NK-92 (cell line): ENCODE data around the gene LMO1.

Experiments used
- DNase-seq: peaks from one replicate; lab custom pipeline; 2025; ENCODE audit not compliant: unreplicated experiment; lab: John Stamatoyannopoulos, UW

LMO1 gene

DNA sequence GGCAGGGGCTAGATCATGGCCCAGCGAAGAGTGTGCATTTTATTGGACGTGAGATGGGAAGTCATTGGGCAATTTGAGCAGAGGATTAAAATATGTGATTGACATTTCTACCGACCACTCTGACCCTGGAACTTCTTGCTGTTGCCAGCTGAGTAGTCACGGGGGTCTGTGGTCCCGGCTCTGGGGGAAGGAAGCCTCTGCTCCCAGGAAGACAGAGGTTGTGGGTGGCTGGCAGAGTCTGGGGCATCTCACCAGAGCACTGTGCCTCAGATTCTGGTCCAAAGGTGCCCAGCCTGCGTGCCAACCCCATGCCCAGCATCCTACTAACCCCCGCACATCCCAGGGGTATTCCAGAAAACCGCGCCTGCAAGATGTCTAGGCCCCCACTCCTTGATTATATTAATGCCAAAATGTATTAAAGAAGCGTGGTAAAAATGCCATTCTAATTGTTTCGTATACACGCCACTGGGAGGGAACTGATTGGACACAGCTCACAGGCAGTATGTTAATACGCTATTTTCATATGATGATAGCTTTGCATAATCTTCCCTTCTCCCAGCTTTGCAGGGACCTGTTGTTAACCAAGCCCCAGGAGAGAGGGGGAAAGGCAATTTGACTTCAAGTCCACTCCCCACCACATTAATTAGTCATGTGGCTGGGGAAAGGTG, 25.3 kb upstream of the LMO1 start:
- DNase-seq, result no peak

DNA sequence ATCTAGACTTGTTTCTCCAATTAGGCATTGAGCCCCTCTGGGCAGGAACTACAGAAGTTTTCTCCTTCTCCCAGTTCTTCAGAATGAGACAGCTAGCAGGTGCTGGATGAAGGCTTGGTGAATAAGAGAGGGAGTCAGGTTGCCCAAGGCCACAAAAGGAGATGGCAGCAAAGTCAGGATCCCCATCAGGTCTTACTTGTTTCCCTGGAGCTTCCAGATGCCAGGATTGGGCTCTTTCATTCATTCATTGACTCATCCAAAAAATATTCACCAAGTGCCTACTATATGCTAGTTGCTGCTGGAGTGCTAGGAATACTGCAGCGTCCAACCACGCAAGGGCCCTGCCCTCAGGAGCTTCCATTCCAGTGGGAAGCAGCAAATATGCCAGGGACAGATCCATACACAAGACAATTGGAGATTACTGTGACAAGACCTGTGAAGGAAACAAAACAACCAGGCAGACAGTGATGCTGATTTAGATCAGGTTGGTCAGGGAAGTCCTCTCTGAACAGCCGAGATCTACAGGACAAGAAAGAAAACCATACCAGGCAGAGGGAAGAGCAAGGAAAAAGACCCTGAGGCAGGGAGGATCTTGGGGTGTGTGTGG, 24.6 kb upstream of the LMO1 start:
- DNase-seq, result no peak

DNA sequence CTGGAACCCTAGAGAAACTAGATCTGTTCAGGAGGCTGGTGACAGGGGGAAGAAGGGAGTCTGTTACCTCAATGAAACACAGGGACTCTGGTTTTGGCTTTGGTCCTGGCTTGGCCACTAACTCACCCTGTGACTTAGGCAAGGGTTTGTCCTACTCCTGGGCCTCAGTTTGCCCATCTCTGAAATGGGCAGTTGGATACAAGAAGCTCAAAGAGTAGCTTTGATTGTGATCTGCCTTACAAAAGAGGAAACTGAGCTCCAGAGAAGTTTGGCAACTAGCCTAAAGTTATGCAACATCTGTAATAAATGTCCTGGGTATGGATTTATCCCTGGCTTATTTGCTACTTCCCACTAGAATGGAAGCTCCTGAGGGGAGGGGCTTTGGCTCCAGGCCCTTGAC, 24.0 kb upstream of the LMO1 start:
- DNase-seq, result no peak

DNA sequence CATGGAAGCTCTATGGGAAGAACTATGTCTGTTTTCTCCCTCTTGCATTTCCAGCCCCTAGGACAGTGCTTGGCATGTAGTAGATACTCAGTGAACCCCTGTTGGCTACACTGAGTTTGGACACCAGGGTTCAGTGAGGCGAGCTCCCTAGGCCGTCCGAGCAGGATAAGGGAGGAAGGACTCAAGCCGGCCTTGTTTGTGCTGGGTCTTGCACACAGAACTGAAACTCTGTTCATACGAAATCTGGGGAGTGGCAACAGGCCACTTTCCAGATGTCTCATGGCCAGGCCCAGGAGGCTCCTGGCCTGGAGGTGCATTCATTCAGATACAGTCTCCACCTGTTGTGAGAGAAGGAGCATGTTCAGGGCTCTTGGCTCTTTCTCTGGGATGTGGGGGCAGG, 23.6 kb upstream of the LMO1 start:
- DNase-seq, result no peak

DNA sequence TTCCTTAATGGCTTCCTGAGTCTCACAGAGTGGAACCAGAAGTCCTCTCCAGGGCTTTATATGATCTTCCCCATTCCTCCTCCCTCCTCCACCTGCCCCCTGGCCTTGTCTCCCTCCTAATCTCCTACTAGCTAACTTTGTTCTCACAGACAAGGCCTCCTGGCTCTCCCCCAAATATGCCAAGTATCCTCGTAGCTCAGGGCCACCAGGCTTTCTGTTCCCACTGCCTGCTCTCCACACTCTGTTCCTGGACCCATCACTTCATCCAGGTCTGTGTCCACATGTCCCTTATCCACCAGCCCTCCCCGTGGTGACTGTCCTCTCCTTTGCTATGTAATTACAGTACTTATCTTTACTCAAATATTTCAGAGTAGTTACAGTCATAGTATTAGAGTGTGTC, 23.2 kb upstream of the LMO1 start:
- DNase-seq, result no peak

DNA sequence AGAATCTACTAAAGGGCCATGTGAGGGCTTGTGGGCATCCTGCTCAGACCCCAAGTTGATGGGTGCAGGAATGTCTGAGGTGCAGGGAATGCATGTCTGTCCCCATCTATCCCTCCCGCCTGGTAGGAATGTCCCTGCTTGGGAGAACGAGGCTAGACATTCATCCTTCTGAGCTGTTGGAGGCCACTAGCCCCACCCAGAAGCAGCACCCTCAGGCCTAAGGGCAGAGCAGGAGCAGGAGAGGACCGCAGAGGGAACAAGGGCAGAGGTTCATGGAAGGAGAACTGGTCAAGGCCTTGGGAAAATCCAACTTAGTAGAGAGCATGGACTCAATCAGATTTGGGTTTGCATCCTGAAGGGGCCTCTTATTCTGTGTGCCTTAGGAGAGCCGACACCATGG, 22.1 kb upstream of the LMO1 start:
- no peak for DNase-seq

DNA sequence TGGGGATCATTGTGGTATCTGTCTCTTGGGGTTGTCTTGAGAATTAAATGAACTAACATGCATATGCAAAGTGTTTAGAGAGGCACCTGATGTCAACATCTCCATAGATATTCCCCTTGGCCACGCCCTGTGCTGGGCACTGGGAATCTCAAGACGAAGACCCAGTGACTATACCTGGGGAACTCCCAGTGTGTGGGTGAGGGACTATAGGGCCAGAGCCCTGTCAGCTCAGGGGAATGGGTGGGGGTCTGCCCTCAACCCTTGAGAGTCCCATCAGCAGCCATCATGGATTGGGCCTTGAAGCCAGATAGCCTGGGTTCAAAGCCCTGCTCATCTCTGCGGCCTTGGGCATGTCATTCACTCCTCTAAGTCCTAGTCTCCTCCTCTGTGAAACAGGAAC, 21.6 kb upstream of the LMO1 start:
- no peak for DNase-seq

DNA sequence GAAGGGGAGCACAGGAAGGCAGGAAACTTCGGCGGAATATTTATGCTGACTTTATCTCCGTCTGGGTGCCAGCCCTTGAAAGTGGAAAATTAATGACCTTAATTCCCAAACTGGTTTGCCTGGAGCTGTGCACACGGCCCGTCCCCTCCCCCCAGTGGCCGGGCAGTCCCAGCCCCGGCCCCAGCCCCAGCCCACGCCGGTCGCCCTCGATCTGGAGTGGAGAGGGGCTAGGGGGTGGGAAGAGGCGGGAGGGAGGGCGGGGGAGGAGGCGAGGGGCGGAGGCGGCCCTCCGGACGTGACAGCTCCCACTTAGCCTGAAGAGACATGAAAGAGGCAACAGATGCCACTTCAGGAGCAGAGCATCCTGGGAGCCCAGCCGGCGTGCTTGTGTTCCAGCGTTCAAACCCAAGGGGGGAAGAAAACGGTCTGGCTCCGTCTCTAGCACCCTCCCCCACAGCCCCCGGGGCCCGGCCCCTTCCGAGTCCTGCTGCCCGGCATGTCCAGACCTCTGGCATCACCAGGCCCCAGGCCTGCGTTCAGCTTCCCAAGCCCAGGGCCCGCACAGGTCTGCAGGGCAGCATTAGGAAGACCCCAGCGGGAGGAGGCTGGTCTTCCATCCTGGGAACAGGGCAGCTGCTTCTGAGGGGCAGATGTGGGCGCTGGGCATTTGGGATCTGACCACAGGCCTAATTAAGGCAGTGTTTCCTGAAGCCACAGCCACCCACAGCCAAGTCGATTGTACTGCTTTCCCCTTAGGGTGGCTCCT, 20.0 kb upstream of the LMO1 start:
- DNase-seq, result no peak

DNA sequence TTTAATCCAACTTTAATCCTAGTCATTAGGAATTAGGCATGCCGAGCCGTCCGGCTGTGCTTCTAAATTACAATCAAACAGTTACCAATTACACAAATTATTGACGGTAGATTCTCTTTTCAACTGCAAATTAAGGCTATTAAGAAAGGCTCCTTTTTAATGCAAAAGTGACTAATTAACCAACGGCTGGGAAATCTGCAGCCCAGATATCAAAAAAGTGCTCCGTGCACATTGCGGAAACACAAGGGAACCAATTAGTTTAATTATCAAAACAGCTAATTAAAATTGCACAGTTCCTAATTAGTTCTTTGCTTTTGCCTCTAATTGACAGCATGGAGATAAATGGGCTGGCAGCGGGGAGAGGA, 19.4 kb upstream of the LMO1 start:
- no peak for DNase-seq

DNA sequence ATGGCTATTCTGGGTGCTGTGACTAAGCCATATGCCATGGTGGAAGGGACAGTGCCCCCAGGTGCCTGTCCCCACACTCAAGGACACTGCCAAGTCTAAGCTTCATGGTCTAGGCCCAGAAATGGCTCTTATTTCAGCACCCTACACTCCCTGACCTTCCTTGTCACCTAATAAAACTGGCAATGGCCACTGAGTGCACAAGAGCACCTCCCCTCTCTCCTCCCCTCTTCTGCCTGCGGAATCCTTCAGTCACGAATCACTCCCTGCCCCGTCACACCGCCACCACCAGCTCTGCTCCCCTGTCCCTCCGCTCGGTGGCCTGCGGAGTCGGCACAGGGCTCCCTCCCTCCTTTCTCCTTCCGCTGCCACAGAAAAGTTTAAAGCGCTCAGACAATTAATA, 19.0 kb upstream of the LMO1 start:
- no peak for DNase-seq

DNA sequence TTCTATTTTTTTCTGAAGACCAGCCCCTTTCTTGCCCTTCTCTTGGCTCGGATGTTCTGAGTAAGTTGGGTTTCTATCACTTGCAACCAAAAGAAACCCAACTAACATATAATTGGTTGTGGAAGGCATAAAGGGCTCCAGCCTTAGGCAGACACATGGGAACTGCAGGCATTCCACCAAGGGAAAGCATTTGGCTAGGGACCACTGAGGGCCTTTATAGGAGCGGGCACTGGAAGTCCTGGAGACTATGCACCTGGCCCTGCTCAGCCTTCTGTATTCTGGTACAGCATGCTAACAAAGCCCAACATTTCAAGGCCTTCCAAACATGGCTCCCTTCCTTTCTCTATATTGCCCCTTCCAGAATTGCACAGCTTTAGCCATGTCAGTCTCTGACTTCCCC, 17.6 kb upstream of the LMO1 start:
- DNase-seq, result no peak

DNA sequence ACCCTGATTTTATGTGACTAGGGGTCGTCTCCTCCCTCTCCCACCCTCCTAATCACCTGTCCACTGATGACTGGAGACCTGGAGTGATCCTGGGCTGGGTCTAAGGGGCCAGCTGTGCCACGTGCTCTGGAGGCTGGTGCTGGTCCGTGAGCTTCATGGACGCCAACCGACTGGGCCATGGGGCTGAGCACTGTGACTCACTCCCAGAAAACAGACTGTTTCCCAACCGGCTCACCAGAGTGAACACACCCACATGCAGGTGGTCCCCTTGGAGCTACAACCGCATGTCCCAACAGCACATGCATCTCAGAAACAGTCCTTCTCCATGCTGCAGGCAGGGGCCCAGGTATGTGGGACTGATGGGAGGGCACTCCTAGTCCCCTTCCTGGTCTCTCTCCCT, 14.0 kb upstream of the LMO1 start:
- no peak for DNase-seq

DNA sequence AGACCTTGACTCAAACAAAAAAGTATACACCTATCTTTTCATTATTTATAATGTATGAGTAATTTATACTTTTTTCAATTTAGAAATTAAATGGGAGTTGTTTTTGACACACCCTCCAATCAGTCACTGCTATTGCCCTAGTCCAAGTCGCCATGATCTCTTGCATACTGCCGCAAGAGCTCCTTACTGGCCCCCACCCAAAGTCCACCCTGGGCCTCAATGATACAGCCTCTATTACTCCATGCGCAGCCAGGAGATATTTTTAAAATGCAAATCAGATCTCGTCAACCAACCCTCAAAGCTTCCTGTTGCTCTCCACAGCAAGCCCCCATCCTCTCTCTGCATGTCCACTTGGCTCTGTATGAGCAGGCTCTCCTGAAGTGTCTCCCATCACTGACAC, 12.8 kb upstream of the LMO1 start:
- DNase-seq, result no peak

DNA sequence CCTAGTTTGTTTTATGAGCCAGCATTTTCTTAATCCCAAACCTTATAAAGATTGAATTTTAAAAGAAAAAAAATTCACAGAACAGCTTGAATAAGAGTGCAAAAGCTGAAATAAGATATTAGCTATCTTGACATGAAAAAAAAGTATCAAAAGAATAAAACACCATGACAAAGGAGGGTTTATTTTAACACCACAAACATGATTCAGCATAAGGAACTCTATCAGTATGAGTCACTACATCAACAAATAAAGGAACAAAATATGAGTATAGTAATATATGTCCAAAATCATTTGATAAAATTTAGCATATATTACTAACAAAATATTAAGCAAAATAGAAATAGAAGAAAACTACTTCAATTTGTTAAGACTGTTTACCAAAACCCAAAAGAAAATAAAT, 9.6 kb upstream of the LMO1 start:
- DNase-seq, result no peak

DNA sequence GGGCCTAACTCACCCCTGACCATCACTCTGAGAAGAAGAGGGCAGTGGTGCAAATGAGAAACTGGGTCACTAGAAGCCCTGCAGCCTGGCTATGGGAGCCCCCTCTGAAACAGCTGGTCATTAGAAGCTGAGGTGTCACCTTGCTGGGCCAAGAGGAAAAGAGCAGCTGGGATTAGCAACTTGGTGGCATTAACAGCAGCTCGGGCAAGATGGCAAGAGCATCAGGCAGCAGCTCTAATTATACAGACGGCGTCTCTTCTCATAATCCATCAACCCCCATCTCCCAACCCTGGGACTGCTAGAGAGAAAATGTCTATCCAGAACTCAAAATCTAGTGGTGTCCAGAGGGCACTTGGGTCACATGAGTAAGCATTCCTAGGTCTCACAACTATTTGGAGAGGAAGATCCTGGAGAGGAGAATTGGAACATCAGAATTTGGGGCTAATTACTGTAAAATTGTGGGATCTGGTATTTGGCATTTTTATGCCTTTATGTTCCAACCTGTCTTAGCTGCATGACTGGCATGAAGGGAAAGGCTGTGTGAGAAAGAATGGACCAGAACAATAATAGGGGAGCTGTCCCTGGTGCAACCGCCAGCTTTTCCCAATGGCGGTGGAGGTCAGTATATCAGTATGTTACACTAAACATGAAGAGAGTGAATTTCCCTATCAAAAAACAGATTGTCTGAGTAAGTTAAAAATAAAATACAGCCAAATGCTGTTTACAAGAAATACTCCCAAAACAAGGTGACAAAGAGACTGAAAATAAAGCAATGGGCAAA, 7.6 kb upstream of the LMO1 start:
- DNase-seq, result no peak

DNA sequence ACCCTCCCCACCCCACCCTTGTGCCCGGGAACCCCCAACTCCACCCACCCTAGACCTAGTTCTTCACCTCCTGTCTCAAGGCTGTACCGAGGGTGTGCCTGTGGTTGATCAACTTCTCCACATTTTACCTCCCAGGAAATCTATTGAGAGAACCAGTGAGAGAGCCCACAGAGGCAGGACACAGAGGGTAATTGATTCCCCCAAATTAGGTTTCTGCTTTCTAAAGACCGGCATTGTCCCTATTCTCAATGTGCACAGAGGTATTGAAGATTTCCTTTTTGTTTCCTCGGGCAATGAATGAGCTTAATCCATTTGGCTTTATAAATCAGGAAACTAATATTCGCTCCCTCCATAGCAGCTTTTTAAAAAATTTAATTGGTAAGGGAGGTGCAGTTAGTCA, 6.0 kb upstream of the LMO1 start:
- no peak for DNase-seq

DNA sequence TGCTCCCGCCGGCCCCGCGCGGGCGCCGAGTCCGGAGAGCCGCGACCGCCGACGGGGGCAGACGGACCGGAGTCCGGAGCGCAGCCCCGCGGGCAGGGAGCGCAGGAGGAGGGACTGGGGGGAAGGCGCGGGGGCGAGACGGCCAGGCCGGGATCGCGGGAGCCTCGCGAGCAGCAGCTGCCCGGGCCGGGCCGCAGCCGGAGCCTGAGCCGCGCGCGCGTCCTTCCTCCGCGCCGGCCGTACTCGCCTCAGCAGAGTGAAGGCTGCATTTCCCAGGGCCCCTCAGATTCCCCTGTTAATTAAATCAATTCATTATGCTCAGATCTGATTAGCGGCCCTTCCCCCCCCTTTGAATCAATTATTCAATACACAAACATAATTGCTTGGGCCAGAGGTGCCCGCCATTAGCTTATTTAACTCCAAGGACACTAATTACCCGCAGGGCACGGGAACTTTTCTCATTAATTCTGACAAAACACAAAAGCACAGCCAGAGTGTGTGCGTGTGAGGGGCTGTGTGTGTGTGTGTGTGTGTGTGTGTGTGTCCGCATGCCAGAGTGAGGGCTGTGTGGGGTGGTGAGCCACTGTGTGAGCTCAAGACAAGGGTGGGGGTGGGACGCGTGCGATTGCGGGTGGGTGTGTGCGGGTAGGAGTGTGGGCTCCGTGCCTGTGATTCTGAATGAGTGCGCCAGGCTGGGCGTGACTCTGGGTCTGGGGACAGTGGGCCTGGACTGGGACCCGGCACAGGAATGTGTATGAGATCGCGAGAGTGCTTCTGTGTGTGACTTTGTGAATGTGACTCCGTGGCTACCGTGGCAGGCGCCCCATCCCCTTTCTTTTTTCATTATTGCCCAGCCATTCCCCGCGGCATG, 5.1 kb upstream of the LMO1 start:
- DNase-seq, result no peak

DNA sequence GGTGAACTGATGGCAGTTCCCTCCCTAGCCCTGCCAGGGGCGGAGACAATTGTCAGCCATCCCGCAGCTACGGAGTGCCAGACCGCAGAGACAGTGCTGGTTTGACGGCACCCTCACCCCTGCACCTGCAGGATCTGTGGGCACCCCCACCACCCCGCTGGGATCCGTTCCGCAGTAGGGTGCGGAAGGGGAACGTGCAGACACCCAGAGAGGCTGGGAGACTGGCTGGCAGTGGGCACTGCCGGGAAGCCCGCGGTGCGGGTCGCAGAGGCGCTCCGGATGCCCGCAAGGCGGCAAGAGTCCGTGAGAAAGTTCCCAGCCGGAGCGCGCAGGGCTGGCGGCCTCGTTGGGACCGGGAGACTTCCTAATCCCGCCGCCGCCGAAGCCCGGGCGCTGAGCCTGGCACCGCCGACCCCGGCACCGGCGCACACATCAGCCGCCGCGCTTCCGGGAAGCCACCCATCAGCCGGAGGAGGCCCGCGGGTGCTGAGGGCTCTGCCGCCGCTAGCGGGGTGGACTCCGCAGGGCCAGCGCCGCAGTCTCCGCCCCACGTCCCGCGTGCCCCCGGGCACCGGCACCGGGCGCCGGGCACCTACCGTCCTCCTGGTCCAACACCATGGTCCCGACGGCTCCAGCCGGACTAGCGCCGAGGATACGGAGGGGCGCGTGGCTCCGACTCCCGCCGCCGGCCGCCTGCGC, 4.3 kb upstream of the LMO1 start:
- no peak for DNase-seq

DNA sequence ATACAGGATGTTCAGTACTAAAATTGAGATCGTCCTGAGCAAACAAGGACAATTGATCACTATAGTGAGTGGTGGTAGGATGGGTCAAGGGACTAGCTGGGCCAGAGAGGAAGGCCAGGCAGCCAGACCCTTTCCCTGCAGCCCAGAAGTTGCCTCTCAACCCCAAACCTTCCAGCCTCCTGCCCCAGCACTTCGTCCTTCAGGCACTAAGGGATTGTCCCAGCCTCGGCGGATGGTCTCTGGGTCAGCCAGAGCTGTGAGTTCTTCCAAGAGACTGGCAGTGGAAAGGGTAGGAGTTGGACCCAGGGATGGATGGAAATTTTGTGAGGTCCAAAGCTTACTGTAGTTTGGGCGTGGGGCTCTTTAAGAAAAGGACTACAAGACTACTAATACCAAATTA, 3.6 kb upstream of the LMO1 start:
- DNase-seq, result no peak
